Measurements from ENCODE around the gene MVB12B. TPM values are rescaled to one million over a fixed set of nuclear protein-coding genes. Genes with fewer than 3 reads are reported as not detected.

MVB12B gene
- total RNA-seq, 1 experiment from 2014 or later = 10.9 TPM

GRCh38 chr9:126327006-126327713, 531 bp downstream of the MVB12B start:
- intact Hi-C loops (cut with micrococcal nuclease) = no loop called here
- ATAC-seq (peak; percentile 73), DNase-seq (ENCODE audit: low read depth, low spot score) (no peak)
- no peak for TF ChIP-seq POLR2A (IDR thresholded peaks at IDR 0.05; ENCODE audit: borderline replicate concordance, extremely low read depth, insufficient read depth, insufficient read length)
- TF ChIP-seq CEBPB (IDR thresholded peaks at IDR 0.05; ENCODE audit: low read depth) = no peak
- no peak for TF ChIP-seq EGR1 (IDR thresholded peaks at IDR 0.05; ENCODE audit: low read depth)
- TF ChIP-seq MAX (IDR thresholded peaks at IDR 0.05) = peak; percentile 47; the same call in 1 of the 2 replicates
- TF ChIP-seq SIN3A (IDR thresholded peaks at IDR 0.05; ENCODE audit: low read depth) = no peak
- TF ChIP-seq ZFX (IDR thresholded peaks at IDR 0.05) = peak; percentile 87
- POLR2A ChIA-PET = no interaction called here
- Histone ChIP-seq H3K79me2 (ENCODE audit: insufficient read depth, low read length) (peaks cover 5% of the 10 kb centered on the region; the same call in 1 of the 2 replicates), H3K27me3 (ENCODE audit: insufficient read depth, low read length) (no peaks in the 10 kb centered on the region), H3K9ac (ENCODE audit: low read length) (peak overlapping the region; percentile 67), H3K9me3 (ENCODE audit: control insufficient read depth in 1 of 2, insufficient read depth in 1 of 2, low read depth in 1 of 2, low read length in 2 of 2) (0 out of 4 replicates have a peak, but pooled peaks cover 0 to 5% of the 10 kb centered on the region in 2 experiments), H3K4me1 (ENCODE audit: control insufficient read depth in 1 of 2, insufficient read depth in 2 of 2, low read length in 2 of 2) (peaks cover 5 to 18% of the 10 kb centered on the region in 2 experiments; a peak in 3 of 4 replicates), H3K9me2 (ENCODE audit: insufficient read depth) (no peaks in the 10 kb centered on the region), H3K4me2 (ENCODE audit: low read length) (peak overlapping the region; percentile 87), H3K36me3 (ENCODE audit: control insufficient read depth in 1 of 2, insufficient read depth in 2 of 2, low read length in 2 of 2) (no peaks in the 10 kb centered on the region), H4K20me1 (ENCODE audit: insufficient read depth) (no peaks in the 10 kb centered on the region), H2AFZ (ENCODE audit: low read depth, low read length, poor library complexity, severe bottlenecking) (no peak overlapping the region), H3K27ac (ENCODE audit: low read depth, low read length) (peak overlapping the region; percentile 49; the same call in 1 of the 2 replicates), H3K4me3 (replicated peaks in 1 of 2; ENCODE audit: low read depth in 1 of 2, low read length in 2 of 2) (peak overlapping the region; percentile 59 to 68)
- RAD21 ChIA-PET (ENCODE audit: low non-redundant PET in 1 of 2, low total read pairs in 2 of 2, uncharacterized antibody in 2 of 2, unreplicated experiment in 2 of 2) = no interaction called here
- no TSS peak for BruUV-seq (replicated peaks)
- CTCF ChIA-PET = no interaction called here

GRCh38 chr9:126327714-126328185, 1.1 kb downstream of the MVB12B start:
- CTCF ChIA-PET = no interaction called here
- no peak for TF ChIP-seq SIN3A (IDR thresholded peaks at IDR 0.05; ENCODE audit: low read depth)
- TF ChIP-seq EZH2 (IDR thresholded peaks at IDR 0.05) = no peak
- TF ChIP-seq ZNF274 (IDR thresholded peaks at IDR 0.05; ENCODE audit: low read depth, low read length) = no peak
- TF ChIP-seq CEBPB (IDR thresholded peaks at IDR 0.05; ENCODE audit: low read depth) = no peak
- TF ChIP-seq SP1 (IDR thresholded peaks at IDR 0.05; ENCODE audit: low read depth) = no peak
- TF ChIP-seq FOSL1 (IDR thresholded peaks at IDR 0.05; ENCODE audit: low read depth) = no peak
- no peak for TF ChIP-seq TCF7L2 (IDR thresholded peaks at IDR 0.05; ENCODE audit: borderline replicate concordance, extremely low read depth, insufficient read depth, insufficient read length)
- TF ChIP-seq YY1 (IDR thresholded peaks at IDR 0.05; ENCODE audit: extremely low read depth, insufficient replicate concordance, low read depth, low read length) = no peak
- TF ChIP-seq SRF (IDR thresholded peaks at IDR 0.05; ENCODE audit: low read depth) = no peak
- TF ChIP-seq CBX3 (IDR thresholded peaks at IDR 0.05; ENCODE audit: low read depth) = no peak
- TF ChIP-seq ATF3 (IDR thresholded peaks at IDR 0.05) = no peak
- TF ChIP-seq EZH2phosphoT487 (IDR thresholded peaks at IDR 0.05; ENCODE audit: borderline replicate concordance) = no peak
- no peak for TF ChIP-seq EGR1 (IDR thresholded peaks at IDR 0.05; ENCODE audit: low read depth)
- TF ChIP-seq ZBTB33 (IDR thresholded peaks at IDR 0.05; ENCODE audit: extremely low read depth, insufficient replicate concordance, low read length) = no peak
- TF ChIP-seq RAD21 (IDR thresholded peaks at IDR 0.05; ENCODE audit: low read depth) = no peak

More at GRCh38 chr9:126327714-126328185, 1.1 kb downstream of the MVB12B start:
- ChIA-PET RAD21 (ENCODE audit: low non-redundant PET in 1 of 2, low total read pairs in 2 of 2, uncharacterized antibody in 2 of 2, unreplicated experiment in 2 of 2) (no interaction called here), POLR2A (no interaction called here)
- Histone ChIP-seq H3K27me3 (ENCODE audit: insufficient read depth, low read length) (no peaks in the 10 kb centered on the region), H3K9ac (ENCODE audit: low read length) (peak overlapping the region; percentile 67), H3K4me1 (ENCODE audit: control insufficient read depth in 1 of 2, insufficient read depth in 2 of 2, low read length in 2 of 2) (peaks cover 5 to 18% of the 10 kb centered on the region in 2 experiments; a peak in 3 of 4 replicates), H3K9me3 (ENCODE audit: control insufficient read depth in 1 of 2, insufficient read depth in 1 of 2, low read depth in 1 of 2, low read length in 2 of 2) (0 out of 4 replicates have a peak, but pooled peaks cover 0 to 5% of the 10 kb centered on the region in 2 experiments), H3K9me2 (ENCODE audit: insufficient read depth) (no peaks in the 10 kb centered on the region), H2AFZ (ENCODE audit: low read depth, low read length, poor library complexity, severe bottlenecking) (no peak overlapping the region), H3K36me3 (ENCODE audit: control insufficient read depth in 1 of 2, insufficient read depth in 2 of 2, low read length in 2 of 2) (no peaks in the 10 kb centered on the region), H3K79me2 (ENCODE audit: insufficient read depth, low read length) (peaks cover 7% of the 10 kb centered on the region; the same call in 1 of the 2 replicates), H3K27ac (ENCODE audit: low read depth, low read length) (no peak overlapping the region; the same call in 1 of the 2 replicates), H3K4me2 (ENCODE audit: low read length) (peak overlapping the region; percentile 87), H3K4me3 (replicated peaks in 1 of 2; ENCODE audit: low read depth in 1 of 2, low read length in 2 of 2) (peak overlapping the region; percentile 59 to 68), H4K20me1 (ENCODE audit: insufficient read depth) (no peaks in the 10 kb centered on the region)
- intact Hi-C loops (cut with micrococcal nuclease) = no loop called here
- no TSS peak for BruUV-seq (replicated peaks)
- no peak for ATAC-seq
- DNase-seq (ENCODE audit: low read depth, low spot score) = no peak

All from HCT116 (cell line).